ENCODE measurements around the gene ATP6V1A.

DNA sequence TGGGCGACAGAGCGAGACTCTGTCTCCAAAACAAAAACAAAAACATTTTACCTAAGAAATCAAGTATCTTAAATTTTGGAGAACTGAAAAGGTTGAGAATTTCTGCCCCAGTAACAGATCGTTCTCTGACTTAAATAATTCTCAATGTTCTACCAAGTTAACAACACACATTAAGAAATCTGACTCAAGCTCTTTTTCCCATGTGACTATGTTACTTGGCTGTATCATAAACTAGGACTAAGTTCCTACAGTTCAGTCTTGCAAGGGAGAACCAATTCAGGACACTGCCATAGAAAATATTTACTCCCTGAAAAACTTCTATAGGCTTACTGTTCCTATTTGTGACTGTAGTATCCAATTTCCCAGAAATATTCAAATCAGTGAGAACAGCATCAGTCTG, 29.5 kb upstream of the ATP6V1A start:
- TF ChIP-seq, protein P1, sequence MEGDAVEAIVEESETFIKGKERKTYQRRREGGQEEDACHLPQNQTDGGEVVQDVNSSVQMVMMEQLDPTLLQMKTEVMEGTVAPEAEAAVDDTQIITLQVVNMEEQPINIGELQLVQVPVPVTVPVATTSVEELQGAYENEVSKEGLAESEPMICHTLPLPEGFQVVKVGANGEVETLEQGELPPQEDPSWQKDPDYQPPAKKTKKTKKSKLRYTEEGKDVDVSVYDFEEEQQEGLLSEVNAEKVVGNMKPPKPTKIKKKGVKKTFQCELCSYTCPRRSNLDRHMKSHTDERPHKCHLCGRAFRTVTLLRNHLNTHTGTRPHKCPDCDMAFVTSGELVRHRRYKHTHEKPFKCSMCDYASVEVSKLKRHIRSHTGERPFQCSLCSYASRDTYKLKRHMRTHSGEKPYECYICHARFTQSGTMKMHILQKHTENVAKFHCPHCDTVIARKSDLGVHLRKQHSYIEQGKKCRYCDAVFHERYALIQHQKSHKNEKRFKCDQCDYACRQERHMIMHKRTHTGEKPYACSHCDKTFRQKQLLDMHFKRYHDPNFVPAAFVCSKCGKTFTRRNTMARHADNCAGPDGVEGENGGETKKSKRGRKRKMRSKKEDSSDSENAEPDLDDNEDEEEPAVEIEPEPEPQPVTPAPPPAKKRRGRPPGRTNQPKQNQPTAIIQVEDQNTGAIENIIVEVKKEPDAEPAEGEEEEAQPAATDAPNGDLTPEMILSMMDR (conservative IDR thresholded peaks at IDR 0.05; ENCODE audit: low read length), result no peak
- no peak for TF ChIP-seq EZH2phosphoT487 (IDR thresholded peaks at IDR 0.05; ENCODE audit: borderline replicate concordance)
